Body of pancreas (tissue), 4 donors: ENCODE measurements around the gene MLXIPL. TPM values are rescaled to one million over a fixed set of nuclear protein-coding genes. Genes with fewer than 3 reads are reported as not detected.
"Not testable (repeated sequence)": the region's sequence is repeated elsewhere in the genome, so short reads cannot be mapped to it uniquely, and the experiment has no call there.

Experiments used
- ATAC-seq: fragments of 150-250 bp; one replicate; pipeline ENCODE4 v1.9.1; 2016
- DNase-seq, 4 donors: peaks; one replicate each; pipeline ENCODE4 v3.0.0-alpha.2; 2019
- H3K27ac ChIP-seq, 4 donors: fragments of 200-600 bp; sonication (generic); 1 replicate in 3 of 4; 2 replicates in 1 of 4; pipeline versions ENCODE4 v1.5.1 to v1.6.1; 2016 to 2019; ENCODE audit warnings: mild to moderate bottlenecking in 1 of 4, mixed read lengths in 1 of 4, moderate library complexity in 1 of 4
- H3K27me3 ChIP-seq, 2 donors: fragments of 200-600 bp; sonication (generic); one replicate each; pipeline ENCODE4 v1.6.0; 2016; ENCODE audit warnings: mild to moderate bottlenecking in 1 of 2
- H3K36me3 ChIP-seq, 2 donors: fragments of 200-600 bp; sonication (generic); replicated peaks in 1 of 2; 2 replicates each; pipeline ENCODE4 v1.5.1; 2016; ENCODE audit warnings: low read depth in 2 of 2; ENCODE audit not compliant: insufficient read depth in 1 of 2
- H3K4me1 ChIP-seq: fragments of 200-600 bp; sonication (generic); one replicate; pipeline ENCODE4 v1.6.0; 2016
- H3K4me3 ChIP-seq, 2 donors: fragments of 200-600 bp; sonication (generic); 1 replicate in 1 of 2; 2 replicates in 1 of 2; pipeline ENCODE4 v1.5.1; 2016 to 2019
- H3K9me3 ChIP-seq, 3 donors: fragments of 200-600 bp; sonication (generic); 1 replicate in 2 of 3; 2 replicates in 1 of 3; pipeline ENCODE4 v1.5.1; 2016
- CTCF ChIP-seq, 7 experiments: fragments of 450-650 bp in 4 of 7; fragments of 200-600 bp in 3 of 7; sonication (generic) in 3 of 7; IDR thresholded peaks; one replicate each; pipeline ENCODE4 v1.5.1; 2016 to 2019; ENCODE audit warnings: antibody characterized with exemption in 7 of 7
- POLR2A ChIP-seq, 3 donors: fragments of 450-650 bp; IDR thresholded peaks; one replicate each; pipeline ENCODE4 v1.6.1; 2016; ENCODE audit warnings: antibody characterized with exemption in 3 of 3, mild to moderate bottlenecking in 2 of 3
- WGBS, 2 donors: methylation state at CpG; one replicate each; pipeline ENCODE4 v1.1.5; 2017; 5-methylcytosine and 5-hydroxymethylcytosine counted together
- intact Hi-C: fragments of 100-400 bp; cut with DNase I; formaldehyde crosslinking; loops from one replicate; pipeline ENCODE4 v1.15.1; 2023
- total RNA-seq, 2 donors: library from RNA; depleted of rRNA; stranded (reverse); fragments of >200 nt; gene quantifications; one replicate each; pipeline ENCODE4 v1.1.0, GENCODE V29; 2016

MLXIPL gene
- total RNA-seq, 2 donors from 2014 or later = 13.5 to 33.0 TPM

DNA sequence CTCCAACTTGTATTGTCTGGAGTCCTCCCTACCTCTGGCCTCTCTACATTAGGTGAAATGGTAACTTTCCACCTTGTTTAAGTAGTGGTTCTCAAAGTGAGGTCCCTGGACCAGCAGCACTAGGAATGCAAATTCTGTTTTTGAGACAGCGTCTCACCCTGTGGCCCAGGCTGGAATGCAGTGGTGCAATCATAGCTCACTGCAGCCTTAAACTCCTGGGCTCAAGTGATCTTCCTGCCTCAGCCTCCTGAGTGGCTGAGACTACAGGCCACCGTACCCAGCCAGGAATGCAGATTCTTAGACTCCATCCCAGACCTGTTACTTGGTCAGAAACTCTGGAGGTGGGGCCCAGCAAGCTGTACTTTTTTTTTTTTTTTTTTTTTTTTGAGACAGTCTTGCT, 39.1 kb downstream of the MLXIPL start:
- intact Hi-C loops = no loop called here
- H3K9me3 ChIP-seq = no peaks in the 10 kb centered on the region
- no peak overlapping the region for H3K4me3 ChIP-seq
- DNase-seq = no peak
- H3K4me1 ChIP-seq = peaks cover 6% of the 10 kb centered on the region
- TF ChIP-seq CTCF (IDR thresholded peaks at IDR 0.05) (no peak), POLR2A (IDR thresholded peaks at IDR 0.05) (no peak)
- no peaks in the 10 kb centered on the region for H3K36me3 ChIP-seq
- H3K27ac ChIP-seq = no peak overlapping the region
- no peak for ATAC-seq
- no peaks in the 10 kb centered on the region for H3K27me3 ChIP-seq
- 73 to 82% methylated on average over 2 of the region's 2 CpGs for WGBS, 2 donors

GRCh38 chr7:73582664-73583202, 41.6 kb downstream of the MLXIPL start:
- Histone ChIP-seq H3K27me3 (no peaks in the 10 kb centered on the region), H3K4me1 (peaks cover 9% of the 10 kb centered on the region), H3K9me3 (no peaks in the 10 kb centered on the region), H3K36me3 (no peaks in the 10 kb centered on the region), H3K27ac (peak overlapping the region in 1 of 4 donors; percentile 48), H3K4me3 (no peak overlapping the region)
- DNase-seq = no peak
- TF ChIP-seq CTCF (IDR thresholded peaks at IDR 0.05) (no peak), POLR2A (IDR thresholded peaks at IDR 0.05) (no peak)
- intact Hi-C loops = no loop called here
- no peak for ATAC-seq
- WGBS, 2 donors = 80 to 83% methylated on average over 6 of the region's 6 CpGs

GRCh38 chr7:73581006-73581405, 43.3 kb downstream of the MLXIPL start:
- intact Hi-C loops, ATAC-seq, DNase-seq, H3K9me3 ChIP-seq, H3K36me3 ChIP-seq, H3K27ac ChIP-seq, H3K27me3 ChIP-seq, H3K4me3 ChIP-seq: not testable (repeated sequence)
- H3K4me1 ChIP-seq = peaks cover 24% of the 10 kb centered on the region
- 71 to 78% methylated on average over 9 of the region's 9 CpGs for WGBS, 2 donors

DNA sequence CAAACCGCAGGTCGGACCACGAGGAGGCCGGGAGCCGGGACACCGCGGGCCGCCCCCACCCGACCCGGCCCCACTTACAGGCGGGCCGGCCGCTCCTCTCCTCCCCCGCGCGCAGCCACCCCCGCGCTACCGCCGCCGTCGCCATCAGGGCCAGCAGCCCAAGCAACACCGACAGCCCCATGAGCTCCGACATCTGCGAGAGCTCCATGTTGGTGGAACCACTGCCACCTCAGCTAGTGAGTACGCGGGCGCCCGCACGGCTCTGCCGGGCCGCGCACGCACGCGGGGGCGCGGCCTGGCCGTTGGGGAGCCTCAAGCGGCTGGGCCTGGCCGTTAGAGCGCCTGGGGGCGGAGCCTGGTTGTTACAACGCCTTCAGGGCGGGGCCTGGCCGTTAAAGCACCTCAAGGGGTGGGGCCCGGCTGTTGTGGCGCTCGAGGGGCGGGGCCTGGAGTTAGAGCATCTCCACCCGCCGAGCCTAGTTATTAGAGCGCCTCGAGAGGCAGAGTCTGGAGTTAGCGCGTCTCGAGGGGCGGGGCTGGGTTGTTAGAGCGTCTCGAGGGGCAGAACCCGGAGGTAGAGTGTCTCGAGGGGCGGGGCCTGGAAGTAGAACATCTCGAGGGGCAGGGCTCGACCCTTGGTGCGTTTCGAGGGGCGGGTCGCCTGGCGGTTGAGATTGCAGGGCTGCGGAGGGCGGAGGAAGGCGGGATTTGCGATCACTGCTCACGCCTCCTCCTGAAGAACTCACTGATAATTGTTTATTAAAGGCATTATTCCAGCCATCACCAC, 45.8 kb downstream of the MLXIPL start, which contains the start of gene TBL2:
TSS of gene TBL2 (minus strand) at position 238 of the 787 bp plus-strand sequence. CDS start at position 208, 30 bp downstream.
- intact Hi-C loops = no loop called here
- ATAC-seq = peak; percentile 97
- H3K4me3 ChIP-seq = peak within 1 kb of the TSS; percentile 67 to 80

More for the DNA sequence above, 45.8 kb downstream of the MLXIPL start, which contains the start of gene TBL2:
- Histone ChIP-seq H3K27ac (peak within 1 kb of the TSS; percentile 77 to 93 (median 88)), H3K4me1 (peaks cover 25% of the 10 kb centered on the region), H3K9me3 (no peaks in the 10 kb centered on the region), H3K36me3 (peaks cover 4 to 5% of the 10 kb centered on the region in 2 donors), H3K27me3 (no peaks in the 10 kb centered on the region)
- peak; percentile 87 to 94 (median 90) for TF ChIP-seq POLR2A (IDR thresholded peaks at IDR 0.05)
- peak in 2 of 7 experiments; percentile 8 to 13 for TF ChIP-seq CTCF (IDR thresholded peaks at IDR 0.05)
- WGBS, 2 donors = 1% methylated on average over 16 to 70 of the region's 75 CpGs
- DNase-seq = peak; percentile 99 to 100 (median 100)
